GM18951 (cell line): ENCODE results near the gene CLIC4.
"Not testable (repeated sequence)": the region's sequence is repeated elsewhere in the genome, so short reads cannot be mapped to it uniquely, and the experiment has no call there.

Experiments
- POLR2A ChIP-seq: IDR thresholded peaks from 4 replicates; pipeline ENCODE4 v1.6.1; 2011; ENCODE audit warnings: mild to moderate bottlenecking; ENCODE audit not compliant: insufficient read length, insufficient read depth; ENCODE audit errors: extremely low read depth
- in situ Hi-C: fragments of 300-500 bp; cut with MboI; formaldehyde crosslinking; loops from one replicate; pipeline ENCODE4 v1.12.0; 2022; ENCODE audit warnings: low sequenced_read_pairs, mixed read lengths, inconsistent platforms; ENCODE audit not compliant: unreplicated experiment

Gene CLIC4

GRCh38 chr1:24822887-24823286 is 77.6 kb downstream of the CLIC4 start:
- no peak for TF ChIP-seq POLR2A
- in situ Hi-C loops, result no loop called here

- in situ Hi-C loops, result not testable (repeated sequence)
Measured at GRCh38 chr1:24823486-24823885, 78.2 kb downstream of the CLIC4 start.

- in situ Hi-C loops, result no loop called here
- TF ChIP-seq POLR2A, result no peak
Measured at GRCh38 chr1:24825174-24825573, 79.9 kb downstream of the CLIC4 start.

GRCh38 chr1:24826510-24826909 is 81.3 kb downstream of the CLIC4 start:
- in situ Hi-C loops, result no loop called here
- no peak for TF ChIP-seq POLR2A

GRCh38 chr1:24827379-24828135 is 82.3 kb downstream of the CLIC4 start:
- no peak for TF ChIP-seq POLR2A
- in situ Hi-C loops, result no loop called here

GRCh38 chr1:24828183-24828886 is 83.1 kb downstream of the CLIC4 start:
- in situ Hi-C loops, result no loop called here
- TF ChIP-seq POLR2A, result no peak

- no peak for TF ChIP-seq POLR2A
- in situ Hi-C loops, result no loop called here
Measured at GRCh38 chr1:24828887-24829192, 83.6 kb downstream of the CLIC4 start.

- TF ChIP-seq POLR2A, result no peak
- in situ Hi-C loops, result no loop called here
Measured at GRCh38 chr1:24830680-24831272, 85.5 kb downstream of the CLIC4 start.

- in situ Hi-C loops, result loop anchor here (10.0 kb wide), 1 partner anchor 273 kb away; no protein-coding TSS in a partner anchor
- TF ChIP-seq POLR2A, result no peak
Measured at GRCh38 chr1:24841593-24841992, 96.3 kb downstream of the CLIC4 start.

GRCh38 chr1:24846671-24847070 is 101.4 kb downstream of the CLIC4 start:
- in situ Hi-C loops, result loop anchor here (5.0 to 10.0 kb wide), 2 partner anchors 268 to 361 kb away; no protein-coding TSS in a partner anchor
- no peak for TF ChIP-seq POLR2A

- in situ Hi-C loops, result loop anchor here (5.0 to 10.0 kb wide), 2 partner anchors 267 to 359 kb away; no protein-coding TSS in a partner anchor
- peak; percentile 51 for TF ChIP-seq POLR2A
Measured at GRCh38 chr1:24847995-24848881, 103.0 kb downstream of the CLIC4 start.

- TF ChIP-seq POLR2A, result no peak
- in situ Hi-C loops, result loop anchor here (5.0 to 10.0 kb wide), 2 partner anchors 265 to 358 kb away; no protein-coding TSS in a partner anchor
Measured at GRCh38 chr1:24849672-24850295, 104.5 kb downstream of the CLIC4 start.
